Epithelial cell of prostate (primary cell): ENCODE measurements around the gene FES.
"Not testable (repeated sequence)": the region's sequence is repeated elsewhere in the genome, so short reads cannot be mapped to it uniquely, and the experiment has no call there.

Experiments used
- DNase-seq: peaks from one replicate; pipeline ENCODE4 v3.0.0-alpha.2; 2011; ENCODE audit warnings: low read depth, low spot score
- H3K27ac ChIP-seq: fragments of 450-650 bp; 2 replicates; pipeline ENCODE4 v1.5.1; 2017; ENCODE audit warnings: mild to moderate bottlenecking

Gene FES

DNA sequence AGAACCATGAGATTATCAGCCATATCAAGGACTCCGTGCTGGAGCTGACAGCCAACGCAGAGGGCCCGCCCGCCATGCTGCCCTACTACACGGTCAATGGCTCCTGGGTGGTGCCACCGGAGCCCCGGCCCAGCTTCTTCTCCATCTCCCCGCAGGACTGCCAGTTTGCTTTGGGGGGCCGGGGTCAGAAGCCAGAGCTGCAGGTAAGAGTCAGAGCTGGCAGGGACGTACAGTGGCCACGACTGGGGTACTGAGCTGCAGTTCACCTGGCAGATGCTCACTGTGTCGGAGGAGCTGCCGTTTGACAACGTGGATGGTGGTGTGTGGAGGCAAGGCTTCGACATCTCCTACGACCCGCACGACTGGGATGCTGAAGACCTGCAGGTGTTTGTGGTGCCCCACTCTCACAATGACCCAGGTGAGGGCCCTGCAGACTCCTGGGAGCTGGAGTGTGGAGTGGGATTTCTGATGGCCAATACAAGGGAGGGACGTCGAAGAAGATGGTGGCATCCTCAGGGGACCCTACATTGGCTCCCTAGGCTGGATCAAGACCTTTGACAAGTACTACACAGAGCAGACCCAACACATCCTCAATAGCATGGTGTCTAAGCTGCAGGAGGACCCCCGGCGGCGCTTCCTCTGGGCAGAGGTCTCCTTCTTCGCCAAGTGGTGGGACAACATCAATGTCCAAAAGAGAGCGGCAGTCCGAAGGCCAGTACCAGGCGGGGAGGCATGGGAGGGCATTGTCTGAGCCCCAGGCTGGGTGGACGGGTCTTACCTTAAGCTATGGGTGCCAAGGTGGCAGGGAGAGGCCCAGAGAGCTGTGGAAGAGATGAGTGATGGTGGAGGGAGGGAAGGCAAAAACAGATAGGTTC, 21.2 kb downstream of the FES start:
- no peak overlapping the region for H3K27ac ChIP-seq
- DNase-seq = no peak

- DNase-seq = no peak
- no peak overlapping the region for H3K27ac ChIP-seq
Measured at GRCh38 chr15:90906181-90906849, 22.0 kb downstream of the FES start.

DNA sequence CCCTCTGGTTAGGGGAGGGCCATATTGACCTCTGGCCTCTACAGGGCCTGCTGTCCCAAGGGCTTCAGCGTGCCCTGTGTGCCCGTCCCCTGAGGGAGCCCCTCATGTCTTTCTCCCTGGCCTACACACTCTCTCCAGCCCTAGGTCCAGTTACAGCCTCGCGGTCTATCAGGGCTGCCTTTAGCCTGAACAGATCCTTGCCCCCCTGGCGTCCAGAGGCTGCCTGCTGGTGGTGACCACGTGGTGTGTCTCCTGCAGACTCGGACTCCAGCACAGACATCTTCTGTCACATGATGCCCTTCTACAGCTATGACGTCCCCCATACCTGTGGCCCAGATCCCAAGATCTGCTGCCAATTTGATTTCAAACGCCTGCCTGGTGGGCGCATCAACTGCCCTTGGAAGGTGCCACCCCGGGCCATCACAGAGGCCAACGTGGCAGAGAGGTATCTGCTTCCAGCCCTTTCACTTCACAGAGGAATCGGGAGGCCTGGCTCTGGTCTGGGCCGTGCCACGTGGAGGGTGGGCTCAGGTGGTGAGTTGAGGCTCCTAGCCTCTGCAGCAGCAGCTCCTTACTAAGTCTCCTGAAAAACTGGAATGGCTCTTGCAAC, 22.9 kb downstream of the FES start:
- H3K27ac ChIP-seq = no peak overlapping the region
- DNase-seq = no peak

DNA sequence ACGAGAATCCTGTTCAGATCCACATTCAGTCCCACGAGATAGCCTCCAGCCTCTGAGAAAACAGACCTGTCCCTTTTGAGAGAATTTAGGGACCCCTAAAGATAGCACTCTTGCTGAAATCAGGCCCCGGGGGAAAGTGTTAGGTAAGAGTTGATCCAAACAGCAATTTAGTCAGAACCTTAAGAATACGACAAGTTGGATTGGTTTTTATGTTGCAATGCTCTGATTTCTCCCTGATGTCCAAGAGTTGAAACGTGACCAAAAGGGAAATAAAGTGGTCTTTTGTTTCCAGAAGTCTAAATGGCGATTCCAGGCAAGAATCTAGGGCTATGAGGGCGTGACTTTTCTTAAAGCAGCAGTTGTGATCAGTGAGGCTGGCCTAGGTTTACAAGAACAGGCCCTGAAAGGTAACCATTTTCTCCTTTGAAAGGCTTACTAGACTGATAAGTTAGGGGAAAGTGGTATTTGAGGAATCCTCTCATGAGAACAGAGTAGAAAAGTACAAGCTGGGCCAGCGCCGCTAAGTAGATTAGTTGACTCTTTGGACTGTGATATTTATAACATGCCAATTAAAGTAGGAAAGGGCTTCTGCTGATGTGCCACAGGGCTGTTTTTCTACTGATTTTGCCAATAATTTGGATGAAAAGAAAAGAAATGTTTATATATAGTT, 23.7 kb downstream of the FES start:
- DNase-seq = no peak
- no peak overlapping the region for H3K27ac ChIP-seq

DNA sequence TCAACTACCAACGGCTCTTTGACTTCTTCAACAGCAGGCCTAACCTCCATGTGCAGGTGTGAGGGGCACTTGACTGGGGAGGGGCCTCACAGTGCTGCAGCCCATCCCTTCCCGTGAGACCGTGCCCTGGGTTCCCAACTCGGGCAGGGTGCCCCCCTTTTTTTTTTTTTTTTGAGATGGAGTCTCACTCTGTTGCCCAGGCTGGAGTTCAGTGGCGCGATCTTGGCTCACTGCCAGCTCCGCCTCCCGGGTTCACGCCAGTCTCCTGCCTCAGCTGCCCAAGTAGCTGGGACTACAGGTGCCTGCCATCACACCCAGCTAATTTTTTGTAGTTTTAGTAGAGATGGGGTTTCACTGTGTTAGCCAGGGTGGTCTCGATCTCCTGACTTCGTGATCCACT, 25.1 kb downstream of the FES start:
- not testable (repeated sequence) for DNase-seq, H3K27ac ChIP-seq

- H3K27ac ChIP-seq = no peak overlapping the region
- no peak for DNase-seq
Measured at GRCh38 chr15:90909976-90910375, 25.7 kb downstream of the FES start.

- no peak overlapping the region for H3K27ac ChIP-seq
- DNase-seq = no peak
Measured at GRCh38 chr15:90910441-90911301, 26.4 kb downstream of the FES start.

DNA sequence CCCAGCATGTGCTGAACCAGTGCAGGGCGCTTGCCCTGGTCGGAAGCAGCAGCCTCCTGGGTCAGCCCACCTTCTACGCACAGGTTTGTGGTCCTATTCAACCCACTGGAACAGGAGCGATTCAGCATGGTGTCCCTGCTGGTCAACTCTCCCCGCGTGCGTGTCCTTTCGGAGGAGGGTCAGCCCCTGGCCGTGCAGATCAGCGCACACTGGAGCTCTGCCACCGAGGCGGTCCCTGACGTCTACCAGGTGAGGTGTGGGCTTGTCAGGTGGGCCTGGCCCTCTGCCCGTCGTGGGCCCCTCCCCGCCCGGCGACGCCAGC, 27.0 kb downstream of the FES start:
- no peak overlapping the region for H3K27ac ChIP-seq
- DNase-seq = no peak

DNA sequence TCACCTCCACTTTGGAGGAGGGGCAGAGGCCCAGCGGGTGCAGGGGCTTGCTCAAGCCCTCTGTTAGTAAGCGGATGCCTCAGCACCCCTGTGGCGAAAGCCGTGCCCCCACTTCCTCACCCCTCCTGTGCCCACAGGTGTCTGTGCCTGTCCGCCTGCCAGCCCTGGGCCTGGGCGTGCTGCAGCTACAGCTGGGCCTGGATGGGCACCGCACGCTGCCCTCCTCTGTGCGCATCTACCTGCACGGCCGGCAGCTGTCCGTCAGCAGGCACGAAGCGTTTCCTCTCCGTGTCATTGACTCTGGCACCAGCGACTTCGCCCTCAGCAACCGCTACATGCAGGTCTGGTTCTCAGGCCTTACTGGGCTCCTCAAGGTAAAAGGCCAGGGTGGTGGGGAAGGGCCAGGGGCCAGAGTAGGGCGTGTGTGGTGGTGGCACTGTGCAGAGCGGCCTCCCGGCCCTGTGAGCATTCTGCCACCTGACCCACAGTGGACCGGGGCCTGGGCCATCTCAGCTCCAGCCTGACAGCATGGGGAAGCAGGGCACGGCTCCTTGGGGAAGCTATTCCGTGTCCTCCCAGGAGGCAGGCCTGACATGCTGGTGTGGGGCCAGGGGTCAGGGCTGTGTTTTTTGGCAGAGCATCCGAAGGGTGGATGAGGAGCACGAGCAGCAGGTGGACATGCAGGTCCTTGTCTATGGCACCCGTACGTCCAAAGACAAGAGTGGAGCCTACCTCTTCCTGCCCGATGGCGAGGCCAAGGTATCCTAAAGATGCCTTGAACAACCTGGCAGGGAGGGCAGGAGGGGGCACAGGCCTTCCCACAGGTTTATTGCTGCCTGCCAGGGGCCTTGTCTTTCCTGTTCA, 27.8 kb downstream of the FES start:
- DNase-seq = no peak

GRCh38 chr15:90912770-90913075, 28.4 kb downstream of the FES start:
- H3K27ac ChIP-seq = no peak overlapping the region
- no peak for DNase-seq

More for the DNA sequence above, 27.8 kb downstream of the FES start:
- no peak overlapping the region for H3K27ac ChIP-seq

DNA sequence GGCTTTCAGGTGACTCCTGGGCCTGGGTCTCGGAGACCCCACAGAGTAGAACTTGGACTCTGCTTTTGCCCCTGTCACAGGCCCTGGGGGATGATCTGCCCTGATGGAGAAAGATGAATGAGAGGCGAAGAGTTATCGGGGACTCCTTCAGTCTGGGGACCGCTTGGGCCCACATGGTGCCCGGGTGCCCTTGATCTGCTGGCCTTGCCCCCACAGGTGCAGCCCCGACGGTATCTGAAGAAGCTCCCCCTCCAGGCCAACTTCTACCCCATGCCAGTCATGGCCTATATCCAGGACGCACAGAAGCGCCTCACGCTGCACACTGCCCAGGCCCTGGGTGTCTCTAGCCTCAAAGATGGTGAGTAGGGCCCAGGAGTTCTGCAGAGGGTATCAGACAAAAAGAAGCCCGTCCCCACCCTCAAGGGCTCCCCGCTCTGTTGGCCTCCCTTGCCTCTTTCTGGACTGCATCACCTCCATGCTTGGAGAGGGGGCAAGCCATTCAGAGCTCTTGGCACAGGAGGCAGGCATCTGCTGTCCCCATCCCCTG, 29.2 kb downstream of the FES start:
- DNase-seq = no peak

GRCh38 chr15:90914305-90915080, 30.2 kb downstream of the FES start:
- no peak overlapping the region for H3K27ac ChIP-seq
- no peak for DNase-seq

More for the DNA sequence above, 29.2 kb downstream of the FES start:
- H3K27ac ChIP-seq = no peak overlapping the region

GRCh38 chr15:90915216-90915807, 31.0 kb downstream of the FES start:
- no peak for DNase-seq
- H3K27ac ChIP-seq = no peak overlapping the region

DNA sequence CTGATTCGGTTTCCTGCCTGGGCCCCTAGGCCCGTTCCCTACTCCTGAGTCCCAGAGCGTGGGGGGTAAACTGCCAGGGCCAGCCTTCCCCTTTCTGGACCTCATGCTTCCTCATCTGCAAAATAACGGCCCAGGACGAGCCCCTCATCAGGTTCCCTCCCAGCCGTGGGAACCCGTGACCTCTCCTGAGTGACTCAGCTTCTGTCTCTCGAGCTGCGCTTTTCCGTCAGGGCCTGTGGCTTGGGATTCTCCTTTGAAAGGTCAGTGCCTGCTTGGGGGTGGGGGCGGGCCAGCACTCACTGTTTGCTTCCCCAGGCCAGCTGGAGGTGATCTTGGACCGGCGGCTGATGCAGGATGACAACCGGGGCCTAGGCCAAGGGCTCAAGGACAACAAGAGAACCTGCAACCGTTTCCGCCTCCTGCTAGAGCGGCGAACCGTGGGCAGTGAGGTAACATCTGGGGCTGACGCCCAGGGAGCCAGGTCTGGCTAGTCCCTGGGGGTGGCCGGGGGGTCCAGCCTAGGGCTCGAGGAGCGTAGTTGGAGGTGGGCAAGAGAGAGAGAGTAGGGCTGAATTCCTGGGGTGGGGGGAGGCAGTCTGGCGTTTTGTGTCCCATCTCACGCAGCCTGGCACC, 31.6 kb downstream of the FES start:
- H3K27ac ChIP-seq = no peak overlapping the region
- no peak for DNase-seq

DNA sequence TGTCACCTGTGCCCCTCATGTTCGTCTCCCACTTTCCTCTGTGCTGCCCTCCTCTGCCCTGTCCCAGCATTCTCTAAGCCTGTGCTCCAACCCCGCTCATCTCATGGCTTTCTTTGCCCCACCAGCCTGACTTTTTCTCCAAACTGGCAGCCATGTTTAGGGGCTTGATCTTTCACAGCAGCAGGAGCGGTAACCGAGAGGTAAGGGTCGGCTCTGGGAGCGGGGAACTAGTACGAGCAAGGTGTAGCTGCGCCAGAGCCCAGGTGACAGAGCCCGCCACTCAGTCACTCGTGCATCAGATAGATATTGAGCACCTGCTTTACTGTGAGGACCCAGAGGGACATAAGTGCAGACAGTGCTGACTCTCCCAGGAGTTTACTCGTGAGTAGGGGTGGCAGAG, 32.2 kb downstream of the FES start:
- no peak for DNase-seq
- no peak overlapping the region for H3K27ac ChIP-seq

- no peak overlapping the region for H3K27ac ChIP-seq
- no peak for DNase-seq
Measured at GRCh38 chr15:90917569-90917968, 33.3 kb downstream of the FES start.

GRCh38 chr15:90918034-90918788, 33.9 kb downstream of the FES start:
- no peak for DNase-seq
- H3K27ac ChIP-seq = no peak overlapping the region
